Brain microvascular endothelial cell (primary cell): ENCODE measurements around the gene PACRG.

Experiments
- DNase-seq: peaks from one replicate; pipeline ENCODE4 v3.0.0-alpha.2; 2020
- H3K27ac ChIP-seq: fragments of 250-450 bp; sonication (Bioruptor Pico); 2 replicates; pipeline ENCODE4 v1.5.1; 2020; ENCODE audit warnings: mild to moderate bottlenecking, moderate library complexity
- H3K27me3 ChIP-seq: fragments of 250-450 bp; sonication (Bioruptor Pico); replicated peaks from 2 replicates; pipeline ENCODE4 v1.5.1; 2020; ENCODE audit warnings: mild to moderate bottlenecking
- H3K36me3 ChIP-seq: fragments of 250-450 bp; sonication (Bioruptor Pico); replicated peaks from 2 replicates; pipeline ENCODE4 v1.5.1; 2020; ENCODE audit warnings: mild to moderate bottlenecking
- H3K4me3 ChIP-seq: 2 replicates; pipeline ENCODE4 v1.5.1; 2011; ENCODE audit warnings: low read depth, mild to moderate bottlenecking, control low read depth, low read length, moderate library complexity
- CTCF ChIP-seq: IDR thresholded peaks from 2 replicates; pipeline ENCODE4 v1.5.1; 2011; ENCODE audit warnings: low read depth, mild to moderate bottlenecking, moderate library complexity, low read length, control low read depth, inconsistent platforms; ENCODE audit errors: missing control alignments
- in situ Hi-C: cut with HindIII; loops from 2 replicates; pipeline ENCODE4 v1.10.0; 2017; ENCODE audit warnings: low sequenced_read_pairs, low pct_ligation_motif_present

PACRG gene

DNA sequence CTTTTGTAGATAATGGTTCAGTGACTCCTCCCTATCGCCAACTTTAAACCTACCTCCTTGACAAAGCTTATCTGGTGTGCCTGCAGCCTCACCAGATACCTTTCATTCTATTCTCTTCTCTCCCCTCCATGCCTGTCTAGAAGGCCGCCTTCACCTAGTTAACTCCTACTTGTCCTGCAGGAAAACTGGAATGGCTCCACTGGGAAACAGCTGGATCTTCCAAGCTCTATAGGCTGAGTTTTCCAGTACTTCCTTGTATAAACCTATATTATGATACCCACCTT lies 6.4 kb upstream of the PACRG start:
- Histone ChIP-seq H3K36me3 (no peaks in the 10 kb centered on the region), H3K4me3 (no peak overlapping the region), H3K27ac (no peak overlapping the region), H3K27me3 (no peaks in the 10 kb centered on the region)
- TF ChIP-seq CTCF = no peak
- in situ Hi-C loops = no loop called here
- no peak for DNase-seq

GRCh38 chr6:162722226-162722625 lies 5.5 kb upstream of the PACRG start:
- TF ChIP-seq CTCF = no peak
- Histone ChIP-seq H3K36me3 (no peaks in the 10 kb centered on the region), H3K4me3 (no peak overlapping the region), H3K27ac (no peak overlapping the region), H3K27me3 (no peaks in the 10 kb centered on the region)
- no peak for DNase-seq
- in situ Hi-C loops = no loop called here

DNA sequence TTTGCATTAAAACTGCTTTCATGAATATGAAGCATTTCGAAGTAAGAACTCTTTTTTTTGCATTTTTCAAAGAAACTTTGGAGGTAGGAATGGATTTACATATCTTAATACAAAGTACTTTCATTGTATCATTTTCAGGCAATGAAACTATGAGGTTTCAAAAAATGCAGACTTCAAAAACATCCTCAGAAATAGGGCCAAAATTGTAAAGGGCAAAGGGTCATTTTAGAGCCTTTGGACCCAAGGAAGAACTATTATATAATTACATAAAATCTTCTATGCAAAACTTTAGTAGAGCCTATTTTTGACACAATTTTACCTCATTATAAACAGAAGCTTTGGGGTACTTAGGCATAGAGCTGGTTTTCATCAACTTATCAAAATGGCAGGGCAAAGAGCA lies 5.1 kb upstream of the PACRG start:
- Histone ChIP-seq H3K27ac (no peak overlapping the region), H3K36me3 (no peaks in the 10 kb centered on the region), H3K4me3 (no peak overlapping the region), H3K27me3 (no peaks in the 10 kb centered on the region)
- no peak for DNase-seq
- TF ChIP-seq CTCF = no peak
- in situ Hi-C loops = no loop called here

DNA sequence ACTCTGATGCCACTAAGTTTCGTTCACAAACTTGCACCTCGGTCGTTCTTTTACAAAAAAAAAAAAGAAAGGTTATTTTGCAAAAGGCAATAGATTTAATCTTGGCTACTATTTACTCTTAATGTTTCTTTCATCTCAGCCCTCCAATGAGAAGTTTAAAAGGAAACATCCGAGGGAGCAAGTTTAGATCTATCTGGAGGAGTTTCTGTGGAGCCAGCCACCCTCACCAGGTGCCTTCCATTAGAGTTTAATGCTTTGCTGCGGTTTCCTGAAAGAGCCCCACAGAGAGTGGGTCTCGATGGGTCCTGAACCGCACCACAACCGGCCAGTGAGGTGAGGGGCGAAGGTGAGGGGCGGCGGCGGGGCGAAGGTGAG lies 840 bp upstream of the PACRG start:
- H3K27me3 ChIP-seq = no peaks in the 10 kb centered on the region
- no peak overlapping the region for H3K27ac ChIP-seq
- in situ Hi-C loops = no loop called here
- peak overlapping the region; percentile 81 for H3K4me3 ChIP-seq
- no peaks in the 10 kb centered on the region for H3K36me3 ChIP-seq
- no peak for DNase-seq
- no peak for TF ChIP-seq CTCF

- H3K27ac ChIP-seq = peak overlapping the region; percentile 49
- no peaks in the 10 kb centered on the region for H3K36me3 ChIP-seq
- in situ Hi-C loops = no loop called here
- peak overlapping the region; percentile 58 for H3K4me3 ChIP-seq
- no peak for TF ChIP-seq CTCF
- DNase-seq = no peak
- no peaks in the 10 kb centered on the region for H3K27me3 ChIP-seq
Observed at GRCh38 chr6:162728197-162728596, 423 bp downstream of the PACRG start.

DNA sequence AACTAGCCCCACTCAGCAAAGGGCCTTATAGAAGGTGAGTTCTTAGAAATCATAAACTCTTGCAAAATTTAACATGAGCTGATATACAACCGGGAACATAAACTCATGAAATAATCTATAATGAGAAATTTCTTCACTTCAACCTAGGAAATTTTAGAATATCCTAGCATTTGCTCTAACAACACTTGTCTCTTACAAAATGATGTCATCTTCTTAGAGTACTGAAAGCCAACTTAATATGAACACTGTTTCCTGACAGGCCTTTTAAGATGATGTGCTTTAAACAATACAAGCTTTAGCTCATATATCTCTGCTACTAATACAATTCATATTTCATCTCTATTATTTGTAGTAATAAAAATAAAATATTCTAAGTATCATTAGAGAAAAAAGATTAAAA lies 932 bp downstream of the PACRG start:
- in situ Hi-C loops = no loop called here
- H3K4me3 ChIP-seq = no peak overlapping the region
- TF ChIP-seq CTCF = no peak
- no peaks in the 10 kb centered on the region for H3K27me3 ChIP-seq
- no peak for DNase-seq
- no peak overlapping the region for H3K27ac ChIP-seq
- H3K36me3 ChIP-seq = no peaks in the 10 kb centered on the region
